HG03521 (cell line): ENCODE measurements around the gene GJA5.
"Not testable (repeated sequence)": the region's sequence is repeated elsewhere in the genome, so short reads cannot be mapped to it uniquely, and the experiment has no call there.

Source experiments
- ATAC-seq: cut with Tn5 transposase; IDR thresholded peaks from one replicate; pipeline ENCODE4 v1.9.1; 2021; ENCODE audit warnings: mild to moderate bottlenecking, moderate library complexity; ENCODE audit not compliant: unreplicated experiment

Gene GJA5

DNA sequence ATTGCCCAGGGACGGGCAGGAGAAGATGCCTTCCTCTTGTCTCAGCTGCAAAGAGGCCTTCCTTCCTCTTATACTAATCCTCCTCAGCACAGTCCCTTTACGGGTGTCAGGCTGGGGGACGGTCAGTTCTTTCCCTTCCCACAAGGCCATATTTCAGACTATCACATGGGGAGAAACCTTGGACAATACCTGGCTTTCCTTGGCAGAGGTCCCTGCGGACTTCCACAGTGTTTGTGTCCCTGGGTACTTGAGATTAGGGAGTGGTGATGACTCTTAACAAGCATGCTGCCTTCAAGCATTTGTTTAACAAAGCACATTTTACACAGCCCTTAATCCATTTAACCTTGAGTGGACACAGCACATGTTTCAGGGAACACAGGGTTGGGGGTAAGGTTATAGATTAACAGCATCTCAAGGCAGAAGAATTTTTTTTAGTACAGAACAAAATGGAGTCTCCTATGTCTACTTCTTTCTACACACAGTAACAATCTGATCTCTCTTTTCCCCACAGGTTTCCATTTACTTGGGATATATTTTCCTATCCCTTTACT is 26.0 kb downstream of the GJA5 start:
- ATAC-seq: not testable (repeated sequence)

- no peak for ATAC-seq
Measured at GRCh38 chr1:147729315-147729714, 31.1 kb downstream of the GJA5 start.

- no peak for ATAC-seq
Measured at GRCh38 chr1:147726168-147726567, 34.2 kb downstream of the GJA5 start.

GRCh38 chr1:147725685-147726084 is 34.7 kb downstream of the GJA5 start:
- ATAC-seq: no peak

GRCh38 chr1:147723691-147724323 is 36.6 kb downstream of the GJA5 start:
- no peak for ATAC-seq

DNA sequence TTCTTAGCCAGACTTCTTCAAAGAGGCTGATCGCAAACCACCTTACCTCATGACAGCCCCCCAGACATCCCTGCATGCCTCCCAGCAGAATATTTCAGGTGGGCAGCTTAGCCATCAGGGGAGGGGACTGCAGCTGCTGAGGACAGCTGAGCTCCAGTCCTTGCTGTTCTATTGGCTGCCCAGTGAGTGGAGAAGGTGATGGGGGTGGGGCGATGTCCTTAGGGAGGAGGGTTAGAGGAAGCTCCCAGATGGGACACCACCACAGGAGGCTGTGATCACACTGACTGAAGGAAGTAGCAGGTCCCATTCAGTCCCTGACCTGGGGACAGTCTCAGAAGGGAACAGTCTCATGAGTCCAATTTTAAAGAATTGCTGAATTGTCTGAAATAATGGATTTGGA is 38.3 kb downstream of the GJA5 start:
- ATAC-seq: no peak

GRCh38 chr1:147721716-147722115 is 38.7 kb downstream of the GJA5 start:
- no peak for ATAC-seq

DNA sequence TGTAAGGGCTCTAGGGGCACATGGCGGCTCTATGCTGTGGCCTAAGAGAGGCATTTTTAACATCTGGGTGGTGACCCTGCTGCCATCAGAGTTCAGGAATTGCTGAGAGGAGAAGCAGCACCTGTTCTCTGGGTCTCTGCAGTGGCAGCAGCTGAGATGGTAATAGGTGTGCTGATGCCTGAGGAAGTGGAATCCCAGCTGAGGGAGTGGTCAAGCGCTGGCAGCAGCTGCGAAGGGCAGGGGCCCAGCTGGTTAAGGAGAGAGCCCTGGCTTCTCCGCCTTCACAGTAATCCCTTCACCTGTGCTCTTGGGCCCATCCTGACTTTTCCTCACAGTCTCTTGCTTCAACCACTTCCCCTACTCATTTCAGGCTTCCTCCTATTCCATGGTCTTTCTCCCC is 39.8 kb downstream of the GJA5 start:
- ATAC-seq: no peak

DNA sequence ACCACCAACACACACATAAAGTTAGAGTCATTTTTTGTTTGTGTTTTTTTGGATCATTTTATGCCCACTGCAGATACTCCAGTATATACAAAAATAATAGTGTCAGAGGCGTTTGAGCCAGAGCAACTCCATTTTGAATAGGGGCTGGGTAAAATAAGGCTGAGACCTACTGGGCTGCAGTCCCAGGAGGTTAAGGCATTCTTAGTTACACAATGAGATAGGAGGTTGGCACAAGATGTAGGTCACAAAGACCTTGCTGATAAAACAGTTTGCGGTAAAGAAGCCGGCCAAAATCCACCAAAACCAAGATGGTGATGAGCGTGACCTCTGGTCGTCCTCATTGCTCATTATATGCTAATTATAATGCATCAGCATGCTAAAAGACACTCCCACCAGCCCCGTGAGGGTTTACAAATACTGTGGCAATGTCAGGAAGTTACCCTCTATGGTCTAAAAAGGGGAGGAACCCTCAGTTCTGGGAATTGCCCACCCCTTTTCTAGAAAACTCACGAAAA is 40.6 kb downstream of the GJA5 start:
- no peak for ATAC-seq

DNA sequence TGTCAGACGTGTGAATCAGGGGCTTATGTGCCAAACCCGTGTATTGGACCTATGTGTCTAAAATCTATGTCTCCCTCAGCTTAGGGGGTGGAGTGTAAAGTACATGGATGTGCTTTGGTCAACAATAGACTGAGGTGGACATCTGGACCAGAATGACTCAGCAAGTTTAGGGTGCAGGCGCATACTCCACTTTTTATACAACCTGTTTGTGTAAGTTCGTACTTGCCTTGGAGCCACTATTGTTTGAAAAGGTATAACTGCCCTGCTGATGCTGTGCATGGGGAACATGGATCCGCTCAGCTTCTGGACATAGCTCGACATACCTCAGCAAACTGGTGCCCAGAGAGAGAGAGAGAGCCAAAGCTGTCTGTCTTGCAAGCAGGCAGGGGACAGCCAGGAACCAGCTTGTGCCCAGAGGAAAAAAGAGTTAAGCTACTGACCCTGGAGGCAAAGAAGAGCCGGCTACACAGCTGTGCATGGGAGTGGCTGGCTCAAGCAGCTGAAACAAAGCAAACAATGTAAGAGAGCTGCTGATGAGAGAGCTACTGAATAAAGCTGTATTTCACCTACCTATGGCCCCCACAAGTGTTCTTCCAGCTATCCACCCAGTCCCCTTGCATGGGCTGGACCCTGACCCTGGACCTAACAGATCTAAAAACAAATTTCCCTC is 41.2 kb downstream of the GJA5 start:
- ATAC-seq: no peak

DNA sequence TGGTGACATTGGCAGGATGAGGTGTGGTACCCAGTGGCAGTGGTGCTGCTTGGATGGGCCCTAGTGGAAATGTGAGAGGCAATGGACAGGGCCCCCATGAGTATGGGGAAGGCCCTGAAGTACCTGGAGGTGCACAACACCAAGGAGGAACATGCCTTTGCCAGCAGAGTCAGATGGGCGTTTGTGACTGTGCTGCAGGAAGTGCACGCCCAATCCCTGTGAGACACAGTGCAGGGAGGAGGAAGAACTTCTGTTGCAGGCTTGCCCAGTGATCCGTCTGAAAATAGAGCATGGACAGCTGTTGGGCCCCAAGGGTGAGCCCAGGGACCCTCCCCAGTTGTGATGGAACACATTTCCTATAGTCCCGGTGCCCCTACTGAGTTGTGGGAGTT is 42.7 kb downstream of the GJA5 start:
- no peak for ATAC-seq

DNA sequence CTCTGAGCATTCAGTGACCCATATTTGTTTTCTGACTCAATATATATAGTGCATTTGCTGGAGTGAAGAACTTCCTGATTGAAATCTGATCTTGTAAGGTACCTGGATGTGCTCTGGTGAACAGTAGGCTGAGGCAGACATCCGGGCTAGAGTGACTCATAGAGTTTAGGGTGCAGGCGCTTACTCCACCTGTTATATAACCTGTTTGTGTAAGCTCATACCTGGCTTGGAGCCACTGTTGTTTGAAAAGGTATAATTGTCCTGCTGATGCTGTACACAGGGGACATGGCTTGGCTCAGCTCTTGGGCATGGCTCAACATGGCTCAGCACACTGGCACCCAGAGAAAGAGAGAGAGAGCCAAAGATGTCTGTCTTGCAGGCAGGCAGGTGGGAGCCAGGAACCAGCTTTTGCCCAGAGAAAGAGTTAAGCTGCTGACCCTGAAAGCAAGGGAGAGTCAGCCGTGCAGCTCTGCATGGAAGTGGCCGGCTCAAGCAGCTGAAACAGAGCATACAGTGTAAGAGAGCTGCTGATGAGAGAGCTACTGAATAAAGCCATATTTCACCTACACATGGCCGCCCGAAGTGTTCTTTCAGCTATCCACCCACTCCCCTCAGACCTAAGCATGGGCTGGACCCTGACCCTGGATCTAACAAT is 43.2 kb downstream of the GJA5 start:
- no peak for ATAC-seq

- no peak for ATAC-seq
Measured at GRCh38 chr1:147712605-147713004, 47.8 kb downstream of the GJA5 start.
